H1 (cell line): Measurements from ENCODE around the gene DUOXA1. TPM values are rescaled to one million over a fixed set of nuclear protein-coding genes. Genes with fewer than 3 reads are reported as not detected.

ENCODE experiments used
- CTCF ChIA-PET: fragments of 300-600 bp; sonication (Branson Sonifier 250); formaldehyde crosslinking; loops from one replicate; lab custom pipeline; 2021; ENCODE audit not compliant: partially characterized antibody; lab: Charles Lee
- POLR2A ChIA-PET: fragments of 300-600 bp; sonication (Branson Sonifier 250); formaldehyde crosslinking; loops from one replicate; lab custom pipeline; 2021; ENCODE audit warnings: inconsistent platforms; ENCODE audit not compliant: partially characterized antibody; lab: Charles Lee
- DNase-seq, 2 experiments: peaks; one replicate each; pipeline versions ENCODE4 v3.0.0 to v3.0.0-alpha.2; 2010 to 2022; ENCODE audit warnings: low spot score in 2 of 2, low read depth in 1 of 2, mixed read lengths in 1 of 2
- FAIRE-seq: peaks from 2 replicates; lab custom pipeline; 2011; peaks lifted over from hg19 to GRCh38; lab: Jason Lieb, UNC
- H2AFZ ChIP-seq: 2 replicates; pipeline ENCODE4 v1.8.1; 2012; ENCODE audit warnings: low read length, inconsistent platforms
- H2AK5ac ChIP-seq: 2 replicates; pipeline ENCODE4 v1.6.1; 2013; ENCODE audit warnings: low read depth, low read length
- H2BK120ac ChIP-seq: replicated peaks from 2 replicates; pipeline ENCODE3; 2013; ENCODE audit warnings: low read depth, low read length, inconsistent platforms
- H2BK12ac ChIP-seq: 2 replicates; pipeline ENCODE4 v1.6.1; 2013; ENCODE audit warnings: low read depth, low read length
- H2BK15ac ChIP-seq: 2 replicates; pipeline ENCODE4 v1.6.1; 2013; ENCODE audit warnings: low read length
- H2BK20ac ChIP-seq: 2 replicates; pipeline ENCODE4 v1.6.1; 2013; ENCODE audit warnings: low read length
- H2BK5ac ChIP-seq: 2 replicates; pipeline ENCODE4 v1.6.1; 2013; ENCODE audit warnings: low read depth, low read length
- H3K14ac ChIP-seq: 2 replicates; pipeline ENCODE4 v1.6.1; 2013; ENCODE audit warnings: inconsistent platforms; ENCODE audit not compliant: insufficient read length
- H3K18ac ChIP-seq: 2 replicates; pipeline ENCODE4 v1.6.1; 2013; ENCODE audit warnings: low read length; ENCODE audit errors: extremely low read depth
- H3K23ac ChIP-seq: 2 replicates; pipeline ENCODE4 v1.6.1; 2013; ENCODE audit warnings: inconsistent platforms; ENCODE audit not compliant: insufficient read length
- H3K23me2 ChIP-seq: 2 replicates; pipeline ENCODE4 v1.6.1; 2013; ENCODE audit warnings: low read depth, low read length
- H3K27ac ChIP-seq: 2 replicates; pipeline ENCODE4 v1.6.1; 2011; ENCODE audit warnings: low read depth, low read length, inconsistent platforms
- H3K27me3 ChIP-seq, 4 experiments: replicated peaks in 1 of 4; 1 replicate in 1 of 4; 2 replicates in 3 of 4; pipeline versions ENCODE4 v1.6.1 to v1.8.1; 2011 to 2013; ENCODE audit warnings: low read length in 3 of 4, mild to moderate bottlenecking in 3 of 4, inconsistent platforms in 2 of 4, mixed read lengths in 2 of 4, moderate library complexity in 1 of 4; ENCODE audit not compliant: control insufficient read depth in 3 of 4, insufficient read depth in 3 of 4; ENCODE audit errors: extremely low read depth in 1 of 4
- H3K36me3 ChIP-seq, 4 experiments: 2 replicates each; pipeline versions ENCODE4 v1.6.1 to v1.8.1; 2011 to 2013; ENCODE audit warnings: mild to moderate bottlenecking in 4 of 4, low read length in 3 of 4, moderate library complexity in 2 of 4, control low read depth in 1 of 4, inconsistent platforms in 1 of 4; ENCODE audit not compliant: insufficient read depth in 4 of 4, control insufficient read depth in 2 of 4
- H3K4ac ChIP-seq: replicated peaks from 2 replicates; pipeline ENCODE3; 2013; ENCODE audit warnings: low read length, low read depth, mixed read lengths, inconsistent platforms; ENCODE audit not compliant: insufficient read length
- H3K4me1 ChIP-seq, 4 experiments: replicated peaks in 1 of 4; 1 replicate in 1 of 4; 2 replicates in 3 of 4; pipeline versions ENCODE4 v1.6.1 to v1.8.1; 2011 to 2013; ENCODE audit warnings: low read length in 3 of 4, inconsistent platforms in 2 of 4, mixed read lengths in 1 of 4; ENCODE audit not compliant: insufficient read depth in 4 of 4, control insufficient read depth in 3 of 4
- H3K4me2 ChIP-seq, 2 experiments: 2 replicates each; pipeline versions ENCODE4 v1.6.1 to v1.8.1; 2011 to 2013; ENCODE audit warnings: low read depth in 2 of 2, low read length in 2 of 2, control low read depth in 1 of 2, inconsistent platforms in 1 of 2, mild to moderate bottlenecking in 1 of 2; ENCODE audit not compliant: insufficient read depth in 1 of 2
- H3K4me3 ChIP-seq, 4 experiments: fragments of 200-600, 300-600 bp in 1 of 4; sonication (generic), shearing (Covaris generic), sonication (Bioruptor Twin) in 1 of 4; 2 replicates each; pipeline versions ENCODE4 v1.5.1 to v1.8.1; 2011 to 2016; ENCODE audit warnings: low read length in 4 of 4, low read depth in 3 of 4, control low read depth in 2 of 4, inconsistent platforms in 2 of 4, mild to moderate bottlenecking in 2 of 4, mixed read lengths in 1 of 4, moderate library complexity in 1 of 4; ENCODE audit not compliant: insufficient read depth in 2 of 4; ENCODE audit errors: extremely low read depth in 1 of 4
- H3K56ac ChIP-seq: replicated peaks from 2 replicates; pipeline ENCODE3; 2013; ENCODE audit warnings: low read depth, mild to moderate bottlenecking, mixed read lengths, low read length, inconsistent platforms; ENCODE audit not compliant: insufficient read length
- H3K79me1 ChIP-seq: 2 replicates; pipeline ENCODE4 v1.6.1; 2013; ENCODE audit warnings: low read depth, low read length, control low read depth
- H3K79me2 ChIP-seq, 2 experiments: 2 replicates each; pipeline versions ENCODE4 v1.6.1 to v1.8.1; 2012 to 2013; ENCODE audit warnings: low read length in 2 of 2, mild to moderate bottlenecking in 2 of 2, inconsistent platforms in 1 of 2; ENCODE audit not compliant: insufficient read depth in 2 of 2, control insufficient read depth in 1 of 2
- H3K9ac ChIP-seq, 4 experiments: replicated peaks in 1 of 4; 1 replicate in 1 of 4; 2 replicates in 3 of 4; pipeline versions ENCODE4 v1.6.1 to v1.8.1; 2011 to 2013; ENCODE audit warnings: low read depth in 3 of 4, low read length in 3 of 4, control low read depth in 2 of 4, mild to moderate bottlenecking in 2 of 4, moderate library complexity in 2 of 4, inconsistent platforms in 1 of 4; ENCODE audit errors: extremely low read depth in 1 of 4
- H3K9me3 ChIP-seq, 2 experiments: 2 replicates each; pipeline versions ENCODE4 v1.6.1 to v1.8.1; 2012 to 2013; ENCODE audit warnings: mild to moderate bottlenecking in 2 of 2, moderate library complexity in 2 of 2, control low read depth in 1 of 2, inconsistent platforms in 1 of 2, low read depth in 1 of 2, low read length in 1 of 2, mixed read lengths in 1 of 2; ENCODE audit not compliant: insufficient read depth in 2 of 2
- H4K20me1 ChIP-seq, 2 experiments: replicated peaks in 1 of 2; 2 replicates each; pipeline versions ENCODE3 to v1.8.1; 2011 to 2013; ENCODE audit warnings: inconsistent platforms in 2 of 2, low read length in 2 of 2, mild to moderate bottlenecking in 1 of 2; ENCODE audit not compliant: insufficient read depth in 2 of 2, control insufficient read depth in 1 of 2
- H4K5ac ChIP-seq: 2 replicates; pipeline ENCODE4 v1.6.1; 2013; ENCODE audit warnings: low read length, low read depth, mixed read lengths, inconsistent platforms; ENCODE audit not compliant: insufficient read length
- H4K8ac ChIP-seq: 2 replicates; pipeline ENCODE4 v1.8.0; 2013; ENCODE audit warnings: mild to moderate bottlenecking, moderate library complexity, low read length, inconsistent platforms; ENCODE audit not compliant: insufficient read depth; ENCODE audit errors: extremely low read depth
- H4K91ac ChIP-seq: replicated peaks from 2 replicates; pipeline ENCODE3; 2013; ENCODE audit warnings: low read length, mixed read lengths, inconsistent platforms; ENCODE audit not compliant: insufficient read length
- BRCA1 ChIP-seq: IDR thresholded peaks from 2 replicates; pipeline ENCODE4 v1.6.1; 2012; ENCODE audit warnings: low read depth, low read length, improper control_type of control experiment
- CHD2 ChIP-seq: IDR thresholded peaks from 2 replicates; pipeline ENCODE4 v1.6.1; 2012; ENCODE audit warnings: low read length, improper control_type of control experiment
- EZH2 ChIP-seq: fragments of 200-600 bp; sonication (generic); IDR thresholded peaks from 2 replicates; pipeline ENCODE4 v1.7.1; 2012; ENCODE audit warnings: low read depth, mild to moderate bottlenecking, moderate library complexity, low read length, inconsistent platforms; ENCODE audit not compliant: severe bottlenecking
- GTF2F1 ChIP-seq: IDR thresholded peaks from 2 replicates; pipeline ENCODE4 v1.6.1; 2012; ENCODE audit warnings: low read depth, low read length, improper control_type of control experiment, borderline replicate concordance
- RAD21 ChIP-seq, 2 experiments: IDR thresholded peaks in 1 of 2; conservative IDR thresholded peaks in 1 of 2; 2 replicates each; pipeline ENCODE4 v1.6.1; 2011; ENCODE audit warnings: low read depth in 2 of 2, low read length in 2 of 2, improper control_type of control experiment in 1 of 2, inconsistent platforms in 1 of 2, mild to moderate bottlenecking in 1 of 2, moderate library complexity in 1 of 2
- RXRA ChIP-seq: IDR thresholded peaks from 2 replicates; pipeline ENCODE4 v1.6.1; 2011; ENCODE audit warnings: low read depth, mild to moderate bottlenecking, low read length, moderate library complexity; ENCODE audit not compliant: insufficient read depth
- TEAD4 ChIP-seq: IDR thresholded peaks from 2 replicates; pipeline ENCODE4 v1.6.1; 2012; ENCODE audit warnings: low read depth, low read length, inconsistent platforms, mixed read lengths
- WGBS, 2 experiments: shearing (Covaris generic) in 1 of 2; methylation state at CpG; one replicate each; pipeline versions ENCODE4 v1.1.6 to v1.1.7; 2013 to 2015; ENCODE audit warnings: low lambda C conversion rate in 2 of 2, mixed read lengths in 2 of 2, inconsistent platforms in 1 of 2, low coverage in 1 of 2, missing lambda C conversion rate in 1 of 2; ENCODE audit not compliant: insufficient replicate concordance in 2 of 2, insufficient coverage in 1 of 2, insufficient read length in 1 of 2; ENCODE audit errors: extremely low coverage in 1 of 2, missing lambda C conversion rate in 1 of 2; 5-methylcytosine and 5-hydroxymethylcytosine counted together
- polyA plus RNA-seq, 7 experiments: library from polyadenylated mRNA; depleted of rRNA in 3 of 7; stranded (reverse) in 5 of 7; unstranded in 2 of 7; fragments of >200 nt in 5 of 7; fragments of 200-250 nt in 2 of 7; gene quantifications; 1 replicate in 5 of 7; 2 replicates in 1 of 7; 4 replicates in 1 of 7; pipeline versions ENCODE4 v1.2.1 to v1.2.3, GENCODE V29; 2011 to 2013; ENCODE audit warnings: missing spikeins in 2 of 7, mixed read lengths in 2 of 7
- total RNA-seq: library from RNA; stranded (reverse); fragmentation: NEBNext Ultra II Directional; extraction: Animal tissue kit (Norgen Biotek cat#: 25700); gene quantifications from 2 replicates; pipeline ENCODE4 v1.2.1, GENCODE V29; 2021
- TF ChIP-seq, protein P1 (sequence below): IDR thresholded peaks from 2 replicates; pipeline ENCODE4 v1.6.1; 2012; ENCODE audit warnings: inconsistent platforms
- TF ChIP-seq, protein P2 (sequence below), 3 experiments: IDR thresholded peaks; 1 replicate in 2 of 3; 2 replicates in 1 of 3; pipeline versions ENCODE4 v1.5.1 to v1.6.1; 2011; ENCODE audit warnings: low read length in 3 of 3, mild to moderate bottlenecking in 3 of 3, inconsistent platforms in 2 of 3, low read depth in 1 of 3, moderate library complexity in 1 of 3; ENCODE audit not compliant: insufficient read depth in 1 of 3; ENCODE audit errors: control extremely low read depth in 1 of 3

The DUOXA1 gene
- total and polyA plus RNA-seq, 2 of the 8 experiments (the other 6 are each of a cell fraction or from before 2014, with no cell fraction given): 0.18 TPM; not detected in 1

DNA sequence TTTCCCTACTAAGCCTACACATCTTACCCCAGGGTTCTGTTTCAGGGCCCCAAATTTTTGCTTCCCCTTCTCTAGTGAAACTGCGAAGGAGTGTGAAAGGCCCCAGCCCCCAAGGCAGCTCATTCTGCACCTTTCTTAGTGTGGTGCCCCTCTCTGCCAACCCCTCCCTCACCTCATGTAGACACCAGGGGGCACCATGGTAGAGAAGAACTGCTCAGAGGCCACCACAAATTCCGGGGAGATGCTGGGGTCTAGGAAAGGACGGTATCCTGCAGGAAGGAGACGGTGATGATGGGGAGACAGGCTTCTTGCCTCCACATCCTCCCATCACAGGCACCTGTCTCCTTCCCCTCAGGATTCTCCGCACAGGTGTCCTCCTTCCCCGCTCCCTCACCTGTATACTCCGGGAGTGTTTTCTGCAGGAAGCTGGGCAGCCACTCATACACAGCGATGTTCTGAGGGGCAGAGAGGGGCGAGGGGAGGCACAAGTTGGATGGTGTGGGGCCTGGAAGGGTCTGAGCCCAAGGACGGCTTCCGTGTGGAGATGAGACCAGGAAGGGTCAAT, 19.3 kb downstream of the DUOXA1 start:
- H2BK5ac ChIP-seq: no peak overlapping the region
- peaks cover 6% of the 10 kb centered on the region; the same call in 1 of the 2 replicates for H3K23me2 ChIP-seq
- no peaks in the 10 kb centered on the region for H3K79me1 ChIP-seq
- no peak overlapping the region for H3K27ac ChIP-seq
- peaks cover 0 to 3% (median 0%) of the 10 kb centered on the region in 4 experiments; a peak in 1 of 8 replicates for H3K36me3 ChIP-seq
- H3K9me3 ChIP-seq: no peaks in the 10 kb centered on the region; a peak in 1 of 4 replicates
- H4K91ac ChIP-seq: no peak overlapping the region
- H2BK15ac ChIP-seq: no peak overlapping the region
- FAIRE-seq (peak; percentile 32), DNase-seq (no peak)
- no peak overlapping the region for H2BK20ac ChIP-seq
- H4K5ac ChIP-seq: no peak overlapping the region
- no peak overlapping the region for H2BK12ac ChIP-seq
- no peak overlapping the region for H2AK5ac ChIP-seq
- H3K4me1 ChIP-seq: peaks cover 0 to 23% (median 17%) of the 10 kb centered on the region in 4 experiments; a peak in 6 of 7 replicates
- H3K4ac ChIP-seq: no peak overlapping the region
- H3K56ac ChIP-seq: no peak overlapping the region
- CTCF ChIA-PET: interaction anchor here (0.7 to 3.3 kb wide), 10 partner anchors 8 to 53 kb away, joined by 3 to 22 read pairs (median 4); no protein-coding TSS in a partner anchor
- H3K27me3 ChIP-seq: peaks cover 58 to 72% (median 63%) of the 10 kb centered on the region in 4 experiments
- no peak overlapping the region for H4K8ac ChIP-seq
- no peak overlapping the region for H2BK120ac ChIP-seq
- H2AFZ ChIP-seq: no peak overlapping the region
- H3K4me3 ChIP-seq: no peak overlapping the region
- H3K18ac ChIP-seq: no peak overlapping the region
- POLR2A ChIA-PET: no interaction called here
- no peak overlapping the region for H3K14ac ChIP-seq
- no peak overlapping the region for H3K23ac ChIP-seq
- H3K9ac ChIP-seq: no peak overlapping the region
- H4K20me1 ChIP-seq: peaks cover 17 to 31% of the 10 kb centered on the region in 2 experiments
- no peak overlapping the region for H3K4me2 ChIP-seq
- WGBS, 2 experiments: 55% methylated on average over 9 of the region's 11 CpGs; no CpG with 5 or more reads in 1 of the 2 experiments
- no peaks in the 10 kb centered on the region for H3K79me2 ChIP-seq
- TF ChIP-seq, protein P1, sequence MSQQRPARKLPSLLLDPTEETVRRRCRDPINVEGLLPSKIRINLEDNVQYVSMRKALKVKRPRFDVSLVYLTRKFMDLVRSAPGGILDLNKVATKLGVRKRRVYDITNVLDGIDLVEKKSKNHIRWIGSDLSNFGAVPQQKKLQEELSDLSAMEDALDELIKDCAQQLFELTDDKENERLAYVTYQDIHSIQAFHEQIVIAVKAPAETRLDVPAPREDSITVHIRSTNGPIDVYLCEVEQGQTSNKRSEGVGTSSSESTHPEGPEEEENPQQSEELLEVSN: no peak
- TF ChIP-seq EZH2 (peak; percentile 57), RXRA (no peak), RAD21 (IDR thresholded peaks at IDR 0.05 in 1 of 2, conservative IDR thresholded peaks at IDR 0.05 in 1 of 2; ENCODE audit: low read depth in 2 of 2, low read length in 2 of 2) (peak; percentile 24 to 38; a peak in 2 of 4 replicates), BRCA1 (no peak), TEAD4 (no peak), GTF2F1 (no peak), CHD2 (no peak)
- TF ChIP-seq, protein P2, sequence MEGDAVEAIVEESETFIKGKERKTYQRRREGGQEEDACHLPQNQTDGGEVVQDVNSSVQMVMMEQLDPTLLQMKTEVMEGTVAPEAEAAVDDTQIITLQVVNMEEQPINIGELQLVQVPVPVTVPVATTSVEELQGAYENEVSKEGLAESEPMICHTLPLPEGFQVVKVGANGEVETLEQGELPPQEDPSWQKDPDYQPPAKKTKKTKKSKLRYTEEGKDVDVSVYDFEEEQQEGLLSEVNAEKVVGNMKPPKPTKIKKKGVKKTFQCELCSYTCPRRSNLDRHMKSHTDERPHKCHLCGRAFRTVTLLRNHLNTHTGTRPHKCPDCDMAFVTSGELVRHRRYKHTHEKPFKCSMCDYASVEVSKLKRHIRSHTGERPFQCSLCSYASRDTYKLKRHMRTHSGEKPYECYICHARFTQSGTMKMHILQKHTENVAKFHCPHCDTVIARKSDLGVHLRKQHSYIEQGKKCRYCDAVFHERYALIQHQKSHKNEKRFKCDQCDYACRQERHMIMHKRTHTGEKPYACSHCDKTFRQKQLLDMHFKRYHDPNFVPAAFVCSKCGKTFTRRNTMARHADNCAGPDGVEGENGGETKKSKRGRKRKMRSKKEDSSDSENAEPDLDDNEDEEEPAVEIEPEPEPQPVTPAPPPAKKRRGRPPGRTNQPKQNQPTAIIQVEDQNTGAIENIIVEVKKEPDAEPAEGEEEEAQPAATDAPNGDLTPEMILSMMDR (IDR thresholded peaks at IDR 0.05; ENCODE audit: control extremely low read depth in 1 of 3, insufficient read depth in 1 of 3, low read depth in 1 of 3, low read length in 3 of 3): peak; percentile 19 to 32 (median 25); a peak in 3 of 4 replicates
